ENCODE measurements around the gene STAB2.

DNA sequence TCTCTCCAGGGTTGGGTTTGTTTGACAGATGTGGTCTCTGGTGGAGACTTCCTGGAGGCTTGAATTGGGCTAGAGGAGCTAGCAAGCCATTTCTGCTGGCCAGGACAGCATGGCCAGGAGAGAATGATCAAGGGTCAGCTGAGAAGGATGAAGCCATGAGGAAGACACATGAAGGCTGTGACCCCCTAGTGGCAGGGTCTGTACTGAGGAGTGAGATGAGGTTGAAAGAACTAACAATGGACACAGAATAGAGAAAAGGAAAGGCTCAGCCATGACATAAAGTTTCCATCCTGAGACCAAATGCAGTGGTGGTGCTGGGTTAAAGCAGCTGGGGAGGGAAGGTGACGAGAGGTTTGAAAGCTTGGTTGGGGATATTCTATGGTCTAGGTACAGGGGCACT, 164.1 kb downstream of the STAB2 start:
- TF ChIP-seq EZH2 (IDR thresholded peaks at IDR 0.05): no peak
- TF ChIP-seq FOXP2 (optimal IDR thresholded peaks at IDR 0.05; ENCODE audit: control extremely low read depth, extremely low read length, insufficient read depth): no peak
- no peak for TF ChIP-seq POLR2AphosphoS5 (IDR thresholded peaks at IDR 0.05; ENCODE audit: borderline replicate concordance, low read depth, low read length)
